NCI-H146 (cell line): ENCODE results near the gene HNRNPU.
A peak's percentile ranks its signal among the peaks of the same experiment; 100 is the strongest.

Source experiments
- DNase-seq: peaks from one replicate; lab custom pipeline; 2025; lab: John Stamatoyannopoulos, UW

HNRNPU gene

GRCh38 chr1:244802556-244803239 is 61.6 kb downstream of the HNRNPU start:
- no peak for DNase-seq

- no peak for DNase-seq
Observed at GRCh38 chr1:244802041-244802440, 62.3 kb downstream of the HNRNPU start.

- peak; percentile 42 for DNase-seq
Observed at GRCh38 chr1:244801246-244801645, 63.1 kb downstream of the HNRNPU start.

- DNase-seq, result no peak
Observed at GRCh38 chr1:244800821-244801220, 63.5 kb downstream of the HNRNPU start.
